Measurements from ENCODE around the gene IGFL1.

DNA sequence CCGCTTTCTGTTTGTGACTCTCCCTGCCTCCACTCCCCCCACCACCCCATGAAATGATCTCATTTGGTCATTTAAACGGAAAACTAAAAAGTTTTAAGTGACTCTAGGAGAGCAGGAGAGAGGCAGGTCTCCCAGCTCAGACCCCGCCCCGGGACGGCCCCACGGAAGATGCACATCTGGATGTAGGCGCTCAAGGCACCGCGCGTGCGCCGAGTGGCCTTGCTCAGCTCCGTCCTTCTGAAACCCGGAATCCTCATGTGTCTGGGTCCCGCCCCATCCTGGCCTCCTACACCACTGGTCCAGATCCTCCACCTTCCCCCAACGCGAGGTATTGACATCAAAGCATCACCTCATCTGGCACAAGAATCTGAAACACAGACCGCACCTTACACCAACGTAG lies 15.7 kb upstream of the IGFL1 start:
- TF ChIP-seq, protein P1, sequence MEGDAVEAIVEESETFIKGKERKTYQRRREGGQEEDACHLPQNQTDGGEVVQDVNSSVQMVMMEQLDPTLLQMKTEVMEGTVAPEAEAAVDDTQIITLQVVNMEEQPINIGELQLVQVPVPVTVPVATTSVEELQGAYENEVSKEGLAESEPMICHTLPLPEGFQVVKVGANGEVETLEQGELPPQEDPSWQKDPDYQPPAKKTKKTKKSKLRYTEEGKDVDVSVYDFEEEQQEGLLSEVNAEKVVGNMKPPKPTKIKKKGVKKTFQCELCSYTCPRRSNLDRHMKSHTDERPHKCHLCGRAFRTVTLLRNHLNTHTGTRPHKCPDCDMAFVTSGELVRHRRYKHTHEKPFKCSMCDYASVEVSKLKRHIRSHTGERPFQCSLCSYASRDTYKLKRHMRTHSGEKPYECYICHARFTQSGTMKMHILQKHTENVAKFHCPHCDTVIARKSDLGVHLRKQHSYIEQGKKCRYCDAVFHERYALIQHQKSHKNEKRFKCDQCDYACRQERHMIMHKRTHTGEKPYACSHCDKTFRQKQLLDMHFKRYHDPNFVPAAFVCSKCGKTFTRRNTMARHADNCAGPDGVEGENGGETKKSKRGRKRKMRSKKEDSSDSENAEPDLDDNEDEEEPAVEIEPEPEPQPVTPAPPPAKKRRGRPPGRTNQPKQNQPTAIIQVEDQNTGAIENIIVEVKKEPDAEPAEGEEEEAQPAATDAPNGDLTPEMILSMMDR (IDR thresholded peaks at IDR 0.05): no peak
- TF ChIP-seq POLR2AphosphoS5 (IDR thresholded peaks at IDR 0.05) (no peak), POLR2A (IDR thresholded peaks at IDR 0.05; ENCODE audit: low read depth) (no peak), EP300 (IDR thresholded peaks at IDR 0.05) (no peak)
